GM18873 (cell line): ENCODE results near the gene ANTXR2.

Experiments
- ATAC-seq: cut with Tn5 transposase; IDR thresholded peaks from one replicate; pipeline ENCODE4 v1.9.1; 2021; ENCODE audit warnings: mild to moderate bottlenecking, moderate library complexity, moderate number of reproducible peaks; ENCODE audit not compliant: unreplicated experiment, low FRiP score

ANTXR2 gene

DNA sequence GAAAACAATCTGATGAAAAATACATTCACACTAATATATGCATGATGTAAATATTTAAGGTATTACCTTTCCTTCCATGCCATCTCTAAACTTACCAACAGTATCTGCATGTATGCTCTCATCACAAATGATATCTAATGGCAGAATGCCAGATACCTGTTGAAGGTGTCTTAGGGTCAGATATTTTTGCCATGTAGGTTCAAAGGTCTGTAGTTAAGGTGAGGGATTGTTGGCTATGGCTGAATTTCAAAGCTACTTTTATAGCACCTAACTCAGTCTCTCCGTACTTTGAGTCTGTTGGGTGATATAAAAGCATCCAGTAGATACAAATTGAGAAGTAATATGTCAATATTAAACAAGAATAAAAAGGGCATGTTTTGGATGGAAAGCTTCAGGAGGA is 19.8 kb upstream of the ANTXR2 start:
- no peak for ATAC-seq

DNA sequence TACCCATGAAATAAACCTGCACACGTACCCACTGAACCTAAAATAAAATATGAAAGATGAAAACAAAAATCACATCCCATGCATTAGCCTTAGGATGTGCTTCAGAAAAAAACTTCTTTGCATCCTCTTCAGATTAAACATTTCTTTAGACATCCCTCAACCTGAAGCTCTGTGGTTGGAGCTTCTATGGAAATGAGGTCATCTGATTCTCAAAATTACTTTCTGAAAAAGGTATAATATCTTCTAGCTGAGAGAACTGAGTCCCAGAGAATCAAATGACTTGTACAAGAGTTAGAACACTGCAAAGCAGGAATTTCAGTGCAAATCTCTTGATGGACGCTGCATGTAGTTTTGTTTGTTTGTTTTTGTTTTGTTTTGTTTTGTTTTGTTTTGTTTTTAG is 19.1 kb upstream of the ANTXR2 start:
- ATAC-seq = no peak

GRCh38 chr4:80091688-80092087 is 18.7 kb upstream of the ANTXR2 start:
- ATAC-seq = no peak

- ATAC-seq = no peak
These were observed 18.2 kb upstream of the ANTXR2 start for GRCh38 chr4:80091184-80091583.

DNA sequence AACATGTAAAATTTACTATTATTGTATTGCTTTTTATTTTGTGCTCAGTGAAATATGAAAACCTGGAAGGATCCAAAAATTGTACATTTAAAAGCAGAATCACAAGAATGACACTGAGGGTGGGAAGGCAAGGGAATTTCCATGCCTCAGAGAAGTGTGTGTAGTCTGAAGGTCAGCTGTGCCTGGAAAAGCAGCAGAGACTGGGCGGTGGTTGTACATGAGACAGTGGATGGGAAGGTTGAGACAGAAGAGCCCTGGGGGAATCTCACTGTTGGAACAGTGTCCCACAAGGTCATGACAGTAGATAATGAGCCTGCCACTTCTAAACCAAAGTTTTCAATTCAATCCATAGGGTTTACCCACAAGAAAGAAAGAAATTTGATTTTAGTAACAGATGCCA is 17.1 kb upstream of the ANTXR2 start:
- no peak for ATAC-seq

GRCh38 chr4:80088471-80088870 is 15.4 kb upstream of the ANTXR2 start:
- no peak for ATAC-seq

DNA sequence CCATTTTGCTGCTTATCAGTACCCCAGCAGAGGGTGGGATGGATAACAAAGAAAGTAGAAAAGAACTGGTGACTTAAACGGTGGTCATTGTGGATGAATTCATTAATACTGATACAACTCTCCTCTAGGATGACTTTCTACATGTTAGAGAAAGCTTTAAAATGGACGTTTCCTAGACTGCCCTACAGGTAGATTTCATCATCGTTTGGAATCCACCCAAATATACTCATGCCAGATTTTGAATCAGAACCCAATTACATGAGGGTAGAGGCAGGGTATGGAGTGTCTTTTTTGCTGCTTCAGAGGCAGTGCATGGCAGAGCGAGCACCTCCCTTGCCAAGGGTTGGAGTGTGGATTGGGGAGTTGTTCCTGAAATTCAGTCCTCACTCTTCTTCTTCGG is 13.3 kb upstream of the ANTXR2 start:
- no peak for ATAC-seq

- ATAC-seq = no peak
These were observed 12.1 kb upstream of the ANTXR2 start for GRCh38 chr4:80085081-80085480.

GRCh38 chr4:80082693-80083092 is 9.7 kb upstream of the ANTXR2 start:
- no peak for ATAC-seq

- no peak for ATAC-seq
These were observed 8.5 kb upstream of the ANTXR2 start for GRCh38 chr4:80081566-80081965.

DNA sequence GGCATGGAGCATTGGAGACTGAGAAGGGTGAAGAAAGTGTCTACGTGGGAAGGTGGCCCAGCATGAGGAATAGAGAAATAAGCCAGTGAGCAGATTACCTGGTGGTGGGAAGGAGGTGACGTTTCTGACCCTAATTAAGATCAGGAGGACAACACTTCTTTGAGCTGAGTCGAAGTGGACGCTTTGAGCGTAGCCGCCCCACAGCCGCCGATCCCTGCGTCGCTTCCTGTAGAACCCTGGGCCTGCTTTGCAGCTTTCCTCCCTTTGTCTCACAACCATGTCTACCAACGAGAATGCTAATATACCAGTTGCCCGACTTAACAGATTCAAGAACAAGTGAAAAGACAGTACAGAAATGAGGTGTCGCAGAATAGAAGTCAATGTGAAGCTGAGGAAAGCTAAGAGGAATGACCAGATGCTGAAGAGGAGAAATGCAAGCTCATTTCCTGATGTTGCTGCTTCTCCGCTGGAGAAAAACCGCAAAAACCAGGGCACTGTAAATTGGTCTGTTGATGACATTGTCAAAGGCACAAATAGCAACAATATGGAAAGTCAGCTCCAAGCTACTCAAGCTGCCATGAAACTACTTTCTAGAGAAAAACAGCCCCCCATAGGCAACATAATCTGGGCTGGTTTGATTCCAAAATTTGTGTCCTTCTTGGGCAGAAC is 6.4 kb upstream of the ANTXR2 start:
- ATAC-seq = no peak

DNA sequence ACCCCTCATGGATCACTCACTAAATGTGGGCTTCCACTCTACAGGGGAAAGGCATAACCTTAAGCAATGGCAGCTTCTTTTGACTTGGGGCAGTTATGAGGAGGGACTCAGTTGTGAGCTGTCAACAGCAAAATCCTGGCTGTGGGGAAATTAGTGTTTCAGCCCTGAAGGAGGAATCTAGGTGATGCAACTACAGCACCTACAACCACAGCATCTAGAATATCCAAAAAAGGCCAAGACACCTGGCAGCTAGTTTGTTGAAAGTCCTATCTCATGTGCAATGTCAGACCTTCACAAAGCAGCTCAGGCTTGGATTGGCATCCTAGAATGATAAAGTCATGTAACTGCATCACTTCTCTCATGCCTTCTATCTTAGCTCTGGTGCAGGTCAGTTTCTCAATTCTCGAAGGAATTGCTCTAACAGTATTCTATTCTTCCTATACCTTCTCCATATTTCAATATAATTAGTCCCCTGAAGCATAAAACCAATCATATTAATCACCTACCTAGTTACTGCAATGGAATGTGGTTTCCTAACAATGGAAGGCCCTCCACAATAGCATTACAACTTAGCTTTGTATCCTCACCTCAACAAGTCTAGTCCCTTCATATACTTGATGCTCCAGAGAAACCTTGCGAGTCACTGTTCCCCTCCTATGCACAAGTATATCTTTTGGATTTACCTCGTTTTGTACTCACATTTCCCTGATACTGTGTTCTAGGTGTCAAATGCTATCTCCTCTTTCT is 5.5 kb upstream of the ANTXR2 start:
- ATAC-seq = no peak

DNA sequence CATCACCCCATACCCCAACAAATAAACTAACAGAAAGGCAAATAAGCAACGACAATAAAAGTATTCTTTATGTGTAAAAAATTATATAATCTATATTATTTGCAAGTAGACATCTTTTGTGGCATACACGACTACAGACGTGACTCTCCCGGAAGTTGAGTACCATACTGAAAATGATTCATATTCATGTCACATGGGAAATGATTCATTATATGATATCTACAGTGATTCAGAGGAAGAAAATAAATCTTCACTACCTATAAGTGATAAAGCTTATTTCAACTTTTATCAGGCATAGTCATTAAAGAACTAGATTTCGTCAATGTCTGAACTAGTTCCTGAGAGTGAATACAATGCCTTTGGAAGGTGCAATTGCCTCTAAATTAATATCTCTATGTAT is 4.6 kb upstream of the ANTXR2 start:
- ATAC-seq = no peak

GRCh38 chr4:80076681-80077080 is 3.7 kb upstream of the ANTXR2 start:
- no peak for ATAC-seq

- ATAC-seq = no peak
These were observed 3.1 kb upstream of the ANTXR2 start for GRCh38 chr4:80075995-80076675.

- ATAC-seq = no peak
These were observed 1.6 kb upstream of the ANTXR2 start for GRCh38 chr4:80074651-80075050.

- ATAC-seq = no peak
These were observed 1.0 kb upstream of the ANTXR2 start for GRCh38 chr4:80074069-80074468.

DNA sequence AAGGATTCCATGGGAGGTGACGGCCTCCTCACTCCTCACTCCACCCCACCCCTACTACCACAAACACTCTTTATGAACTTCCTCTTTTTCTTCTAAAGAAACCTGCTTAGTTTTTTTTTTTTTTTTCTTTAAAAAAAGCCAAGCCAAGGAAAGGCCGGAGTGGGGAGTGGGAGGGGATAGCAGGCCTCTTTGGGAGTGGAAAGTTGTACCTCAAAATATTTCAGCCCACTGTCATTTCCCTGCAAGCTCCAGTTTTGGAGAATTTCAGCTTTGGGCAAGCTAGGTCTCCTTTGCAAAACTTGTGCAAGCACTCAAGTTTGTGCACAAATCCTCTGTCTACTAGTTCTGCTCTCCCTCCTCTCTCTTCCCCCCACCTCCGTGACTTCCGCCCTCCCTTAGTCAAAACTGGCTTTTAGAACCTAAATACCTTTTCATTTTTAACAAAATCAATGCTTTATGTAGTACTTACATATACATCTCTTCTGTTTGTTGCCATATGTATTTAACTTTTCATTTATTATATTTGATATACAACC is 512 bp upstream of the ANTXR2 start:
- peak; percentile 41 for ATAC-seq

GRCh38 chr4:80072228-80072743 is 743 bp downstream of the ANTXR2 start:
- peak; percentile 21 for ATAC-seq

DNA sequence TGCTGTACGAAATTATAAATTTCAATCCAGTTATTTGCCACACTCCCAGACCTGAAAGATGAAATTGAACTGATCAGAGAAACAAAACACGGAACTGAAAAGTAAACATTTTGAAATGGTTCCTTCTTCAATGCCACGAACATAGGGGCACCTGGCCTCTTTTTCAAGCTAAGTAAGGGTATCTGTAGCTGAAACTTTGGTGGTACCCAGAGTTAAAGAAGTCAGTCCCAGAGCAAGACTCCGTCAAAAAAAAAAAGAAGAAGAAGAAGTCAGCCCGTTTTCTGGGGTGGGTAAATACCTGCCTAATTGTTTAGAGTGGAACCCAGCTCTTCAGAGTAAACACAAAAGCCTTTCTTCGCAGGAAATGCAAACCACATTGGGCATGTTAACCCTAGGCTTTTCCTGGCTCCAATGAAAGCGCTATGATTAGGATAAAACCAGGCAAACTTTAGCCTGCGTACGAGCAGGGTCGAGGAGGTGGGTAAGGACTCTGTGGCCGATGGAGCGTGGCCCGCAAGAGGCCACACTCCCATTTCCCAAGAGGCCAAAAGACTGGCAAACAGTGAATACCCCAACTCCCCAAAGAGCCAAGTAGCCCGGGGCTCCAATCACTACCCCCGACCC is 1.3 kb downstream of the ANTXR2 start:
- no peak for ATAC-seq
